Limb (tissue), 2 donors: ENCODE measurements around the gene NSMCE3.
"Not testable (repeated sequence)": the region's sequence is repeated elsewhere in the genome, so short reads cannot be mapped to it uniquely, and the experiment has no call there.

ENCODE experiments used
- DNase-seq, 2 donors: peaks; one replicate each; pipeline ENCODE4 v3.0.0-alpha.2; 2016; ENCODE audit errors: extremely low spot score in 2 of 2

NSMCE3 gene

GRCh38 chr15:29270169-29270955 lies 740 bp upstream of the NSMCE3 start:
- no peak for DNase-seq

GRCh38 chr15:29268706-29269484 lies 727 bp downstream of the NSMCE3 start:
- DNase-seq, result peak in 1 of 2 donors; percentile 34

- DNase-seq, result no peak
Observed at GRCh38 chr15:29266052-29266582, 3.5 kb downstream of the NSMCE3 start.

GRCh38 chr15:29263289-29263688 lies 6.3 kb downstream of the NSMCE3 start:
- DNase-seq, result no peak

- DNase-seq, result no peak
Observed at GRCh38 chr15:29262738-29263137, 6.9 kb downstream of the NSMCE3 start.

- DNase-seq, result no peak
Observed at GRCh38 chr15:29260896-29261295, 8.7 kb downstream of the NSMCE3 start.

GRCh38 chr15:29259233-29259632 lies 10.4 kb downstream of the NSMCE3 start:
- no peak for DNase-seq

- no peak for DNase-seq
Observed at GRCh38 chr15:29252234-29252633, 17.4 kb downstream of the NSMCE3 start.

- no peak for DNase-seq
Observed at GRCh38 chr15:29244544-29244943, 25.1 kb downstream of the NSMCE3 start.

GRCh38 chr15:29244123-29244522 lies 25.5 kb downstream of the NSMCE3 start:
- no peak for DNase-seq

GRCh38 chr15:29242456-29243242 lies 27.0 kb downstream of the NSMCE3 start:
- DNase-seq, result no peak

- DNase-seq, result no peak
Observed at GRCh38 chr15:29241207-29241606, 28.4 kb downstream of the NSMCE3 start.

GRCh38 chr15:29239395-29239794 lies 30.2 kb downstream of the NSMCE3 start:
- no peak for DNase-seq

GRCh38 chr15:29233566-29233965 lies 36.1 kb downstream of the NSMCE3 start:
- DNase-seq, result no peak

- DNase-seq, result no peak
Observed at GRCh38 chr15:29226436-29227208, 43.0 kb downstream of the NSMCE3 start.

GRCh38 chr15:29225534-29226234 lies 43.9 kb downstream of the NSMCE3 start:
- DNase-seq, result no peak

GRCh38 chr15:29224987-29225363 lies 44.6 kb downstream of the NSMCE3 start:
- not testable (repeated sequence) for DNase-seq

GRCh38 chr15:29224235-29224986 lies 45.2 kb downstream of the NSMCE3 start:
- DNase-seq, result not testable (repeated sequence)

GRCh38 chr15:29223640-29224039 lies 46.0 kb downstream of the NSMCE3 start:
- no peak for DNase-seq
